K562 (cell line): ENCODE measurements around the gene TNIK. TPM values are rescaled to one million over a fixed set of nuclear protein-coding genes. Genes with fewer than 3 reads are reported as not detected.

Experiments
- BHLHE40 ChIP-seq: IDR thresholded peaks from 2 replicates; pipeline ENCODE4 v1.6.1; 2011; ENCODE audit warnings: low read length, improper control_type of control experiment
- CSDE1 ChIP-seq, 2 experiments: fragments of 450-650 bp; IDR thresholded peaks; 2 replicates each; pipeline ENCODE4 v1.6.1; 2016; ENCODE audit warnings: mild to moderate bottlenecking in 1 of 2
- FOXJ3 ChIP-seq: sonication (generic); formaldehyde crosslinking; IDR thresholded peaks from 2 replicates; pipeline ENCODE4 v1.4.0; 2020; ENCODE audit warnings: mild to moderate bottlenecking, missing genetic modification reagents
- MCM3 ChIP-seq: fragments of 450-650 bp; IDR thresholded peaks from 2 replicates; pipeline ENCODE4 v1.6.1; 2016
- NCOA1 ChIP-seq: fragments of 450-650 bp; IDR thresholded peaks from 2 replicates; pipeline ENCODE4 v1.6.1; 2016; ENCODE audit warnings: low read depth
- NCOA6 ChIP-seq: fragments of 450-650 bp; IDR thresholded peaks from 2 replicates; pipeline ENCODE4 v1.6.1; 2017; ENCODE audit warnings: mild to moderate bottlenecking
- RNF2 ChIP-seq: sonication (generic); IDR thresholded peaks from 2 replicates; pipeline ENCODE4 v1.6.1; 2016
- RUNX1 ChIP-seq: sonication (generic); IDR thresholded peaks from 2 replicates; pipeline ENCODE4 v1.6.1; 2016; ENCODE audit warnings: antibody characterized with exemption, low read depth
- SIN3A ChIP-seq, 2 experiments: fragments of 150-350 bp in 1 of 2; IDR thresholded peaks; 2 replicates each; pipeline ENCODE4 v1.6.1; 2011 to 2016; ENCODE audit warnings: borderline replicate concordance in 2 of 2, low read depth in 2 of 2, low read length in 2 of 2, mild to moderate bottlenecking in 2 of 2, moderate library complexity in 2 of 2; ENCODE audit not compliant: control insufficient read depth in 1 of 2
- SMAD1 ChIP-seq: fragments of 150-350 bp; IDR thresholded peaks from 2 replicates; pipeline ENCODE4 v1.6.1; 2014; ENCODE audit warnings: low read length, low read depth; ENCODE audit not compliant: partially characterized antibody
- SP2 ChIP-seq: IDR thresholded peaks from 2 replicates; pipeline ENCODE4 v1.6.1; 2011; ENCODE audit warnings: mild to moderate bottlenecking, low read depth, low read length, moderate library complexity; ENCODE audit not compliant: poor library complexity, severe bottlenecking; ENCODE audit errors: extremely low read depth
- SREBF2 ChIP-seq: sonication (generic); formaldehyde crosslinking; IDR thresholded peaks from 2 replicates; pipeline ENCODE4 v1.4.0; 2020; ENCODE audit warnings: mild to moderate bottlenecking, missing genetic modification reagents
- TAF7 ChIP-seq: fragments of 450-650 bp; IDR thresholded peaks from 2 replicates; pipeline ENCODE4 v1.6.1; 2016; ENCODE audit warnings: missing genetic modification characterization, missing compliant biosample characterization
- ZBTB40 ChIP-seq, 2 experiments: fragments of 450-650 bp in 1 of 2; sonication (generic) in 1 of 2; formaldehyde crosslinking in 1 of 2; IDR thresholded peaks; 2 replicates each; pipeline versions ENCODE4 v1.7.1 to v1.9.0; 2016 to 2022; ENCODE audit warnings: inconsistent platforms in 1 of 2, mild to moderate bottlenecking in 1 of 2, missing genetic modification reagents in 1 of 2
- ZNF23 ChIP-seq: fragments of 250-450 bp; sonication (Bioruptor Pico); IDR thresholded peaks from 2 replicates; pipeline ENCODE4 v1.4.0; 2020; ENCODE audit warnings: mild to moderate bottlenecking
- ZNF274 ChIP-seq: IDR thresholded peaks from 2 replicates; pipeline ENCODE4 v1.6.1; 2011; ENCODE audit warnings: low read depth, mild to moderate bottlenecking, low read length, moderate library complexity, borderline replicate concordance
- ZNF280B ChIP-seq: fragments of 250-450 bp; sonication (Bioruptor Pico); IDR thresholded peaks from 2 replicates; pipeline ENCODE4 v1.5.1; 2021; ENCODE audit warnings: mild to moderate bottlenecking
- polyA plus RNA-seq, 8 experiments: library from polyadenylated mRNA; depleted of rRNA in 4 of 8; stranded (reverse) in 5 of 8; unstranded in 3 of 8; fragments of >200 nt; fragmentation: Nextera tagmentation in 2 of 8; fragmentation: Illumina TruSeq in 1 of 8; extraction: Ambion mirVana in 2 of 8; extraction: Trizol in 1 of 8; gene quantifications; 2 replicates each; pipeline versions ENCODE4 v1.2.1 to v1.2.3, GENCODE V29; 2011 to 2014; ENCODE audit warnings: inconsistent platforms in 1 of 8, missing spikeins in 1 of 8
- total RNA-seq, 7 experiments: library from RNA; depleted of rRNA in 6 of 7; stranded (reverse); fragments of >200 nt in 6 of 7; fragmentation: Illumina TruSeq in 2 of 7; extraction: Trizol in 2 of 7; gene quantifications; 2 replicates each; pipeline versions ENCODE4 v1.2.1 to v1.2.3, GENCODE V29; 2011 to 2021; ENCODE audit warnings: low replicate concordance in 1 of 7

Gene TNIK
- total and polyA plus RNA-seq, 9 of the 15 experiments (the other 6 are each of a cell fraction or from before 2014, with no cell fraction given): 6.6 to 39.0 (median 24.7) TPM

GRCh38 chr3:171192176-171192854, 267.9 kb downstream of the TNIK start (continued):
- TF ChIP-seq TAF7 (tag): no peak
- peak; percentile 88 for TF ChIP-seq NCOA1
- TF ChIP-seq NCOA6: no peak
- TF ChIP-seq RUNX1: no peak
- no peak for TF ChIP-seq SP2
- TF ChIP-seq SIN3A (IDR thresholded peaks at IDR 0.05; ENCODE audit: borderline replicate concordance in 2 of 2, control insufficient read depth in 1 of 2, low read depth in 2 of 2, low read length in 2 of 2): no peak
- no peak for TF ChIP-seq SREBF2 (CRISPR knock-in tag)
- TF ChIP-seq CSDE1 (IDR thresholded peaks at IDR 0.05): no peak
- no peak for TF ChIP-seq FOXJ3 (CRISPR knock-in tag)
- peak; percentile 81 for TF ChIP-seq BHLHE40
- TF ChIP-seq ZNF23: no peak
- TF ChIP-seq ZNF280B (CRISPR knock-in tag): no peak
- TF ChIP-seq MCM3: no peak
- TF ChIP-seq ZBTB40 (IDR thresholded peaks at IDR 0.05): no peak
- TF ChIP-seq ZBTB40 (CRISPR knock-in tag; IDR thresholded peaks at IDR 0.05): no peak
- TF ChIP-seq ZNF274: no peak
- peak; percentile 84 for TF ChIP-seq SMAD1
- TF ChIP-seq RNF2: peak; percentile 91
